Cardiac muscle cell (in vitro differentiated cells and primary cell): ENCODE measurements around the gene TSNAX. TPM values are rescaled to one million over a fixed set of nuclear protein-coding genes. Genes with fewer than 3 reads are reported as not detected.

ENCODE experiments used
- DNase-seq, 2 donors: peaks; one replicate each; pipeline versions ENCODE4 v3.0.0 to v3.0.0-alpha.2; 2010 to 2017; ENCODE audit warnings: low read depth in 1 of 2, low spot score in 1 of 2
- H3K27ac ChIP-seq: fragments of 200-600 bp; sonication (generic); 2 replicates; pipeline ENCODE4 v1.5.1; 2016
- H3K27me3 ChIP-seq: fragments of 200-600 bp; sonication (generic); 2 replicates; pipeline ENCODE4 v1.6.0; 2016; ENCODE audit warnings: control low read depth
- H3K36me3 ChIP-seq: fragments of 200-600 bp; sonication (generic); 2 replicates; pipeline ENCODE4 v1.5.1; 2016; ENCODE audit warnings: control low read depth
- H3K4me1 ChIP-seq: fragments of 200-600 bp; sonication (generic); 2 replicates; pipeline ENCODE4 v1.8.1; 2017; ENCODE audit warnings: low read depth, mild to moderate bottlenecking, mixed run types
- H3K4me3 ChIP-seq: fragments of 200-600 bp; sonication (generic); 2 replicates; pipeline ENCODE4 v1.5.1; 2016; ENCODE audit warnings: mild to moderate bottlenecking
- H3K9me3 ChIP-seq: fragments of 200-600 bp; sonication (generic); 2 replicates; pipeline ENCODE4 v1.5.1; 2017; ENCODE audit warnings: low read depth, mild to moderate bottlenecking, control low read depth
- CTCF ChIP-seq: IDR thresholded peaks from 2 replicates; pipeline ENCODE4 v1.5.1; 2012; ENCODE audit warnings: low read depth, mild to moderate bottlenecking, low read length
- polyA plus RNA-seq: library from polyadenylated mRNA; unstranded; fragments of >200 nt; fragmentation: Nextera tagmentation; extraction: Ambion mirVana; gene quantifications from 2 replicates; pipeline ENCODE4 v1.2.1, GENCODE V29; 2016
- total RNA-seq: library from RNA; depleted of rRNA; stranded (reverse); fragments of >200 nt; gene quantifications from 2 replicates; pipeline ENCODE4 v1.2.3, GENCODE V29; 2016

TSNAX gene
- 18.9 and 29.9 TPM in 2 replicates for total RNA-seq
- 40.3 and 44.5 TPM in 2 replicates for polyA plus RNA-seq

- H3K4me3 ChIP-seq = peak within 1 kb of the TSS; percentile 96
- TF ChIP-seq CTCF = no peak
- H3K4me1 ChIP-seq = peaks cover 9% of the 10 kb centered on the region
- H3K27ac ChIP-seq = peak within 1 kb of the TSS; percentile 96
- H3K36me3 ChIP-seq = peaks cover 2% of the 10 kb centered on the region
- peak; percentile 96 to 97 for DNase-seq
- H3K9me3 ChIP-seq = no peaks in the 10 kb centered on the region
- no peaks in the 10 kb centered on the region for H3K27me3 ChIP-seq
Measured at GRCh38 chr1:231528172-231529029, at the start of gene TSNAX. TSNAX (plus strand) TSS chr1:231528669; CDS start chr1:231528811, 142 bp downstream.

GRCh38 chr1:231478811-231479210 is 49.7 kb upstream of the TSNAX start:
- Histone ChIP-seq H3K4me1 (no peaks in the 10 kb centered on the region), H3K27ac (no peak overlapping the region), H3K9me3 (no peaks in the 10 kb centered on the region), H3K36me3 (no peaks in the 10 kb centered on the region), H3K27me3 (no peaks in the 10 kb centered on the region), H3K4me3 (no peak overlapping the region)
- TF ChIP-seq CTCF = no peak
- DNase-seq = no peak

GRCh38 chr1:231480008-231480407 is 48.5 kb upstream of the TSNAX start:
- H3K27ac ChIP-seq = no peak overlapping the region
- H3K4me1 ChIP-seq = no peaks in the 10 kb centered on the region
- TF ChIP-seq CTCF = no peak
- no peak overlapping the region for H3K4me3 ChIP-seq
- DNase-seq = no peak
- H3K36me3 ChIP-seq = no peaks in the 10 kb centered on the region
- H3K27me3 ChIP-seq = no peaks in the 10 kb centered on the region
- no peaks in the 10 kb centered on the region for H3K9me3 ChIP-seq

- H3K9me3 ChIP-seq = no peaks in the 10 kb centered on the region
- H3K27me3 ChIP-seq = no peaks in the 10 kb centered on the region
- no peak overlapping the region for H3K27ac ChIP-seq
- no peaks in the 10 kb centered on the region for H3K4me1 ChIP-seq
- H3K36me3 ChIP-seq = no peaks in the 10 kb centered on the region
- H3K4me3 ChIP-seq = no peak overlapping the region
- DNase-seq = no peak
- no peak for TF ChIP-seq CTCF
Measured at GRCh38 chr1:231481289-231481688, 47.2 kb upstream of the TSNAX start.

- Histone ChIP-seq H3K9me3 (no peaks in the 10 kb centered on the region), H3K4me3 (no peak overlapping the region), H3K27ac (no peak overlapping the region), H3K36me3 (no peaks in the 10 kb centered on the region), H3K27me3 (no peaks in the 10 kb centered on the region), H3K4me1 (no peaks in the 10 kb centered on the region)
- TF ChIP-seq CTCF = no peak
- no peak for DNase-seq
Measured at GRCh38 chr1:231485029-231485784, 43.3 kb upstream of the TSNAX start.
